VCaP (cell line): ENCODE data around the gene ARHGDIG.
"Not testable (repeated sequence)": the region's sequence is repeated elsewhere in the genome, so short reads cannot be mapped to it uniquely, and the experiment has no call there.

ENCODE experiments used
- H3K27ac ChIP-seq: fragments of 450-650 bp; 2 replicates; pipeline ENCODE4 v1.5.1; 2017
- CTCF ChIP-seq: fragments of 450-650 bp; conservative IDR thresholded peaks from 2 replicates; pipeline ENCODE4 v1.5.1; 2017; ENCODE audit warnings: mild to moderate bottlenecking, moderate library complexity

The ARHGDIG gene

GRCh38 chr16:264440-264951 lies 15.9 kb upstream of the ARHGDIG start:
- no peak for TF ChIP-seq CTCF
- no peak overlapping the region for H3K27ac ChIP-seq

- no peak overlapping the region for H3K27ac ChIP-seq
- no peak for TF ChIP-seq CTCF
These were observed 15.3 kb upstream of the ARHGDIG start for GRCh38 chr16:265002-265529.

- no peak overlapping the region for H3K27ac ChIP-seq
- TF ChIP-seq CTCF: no peak
These were observed 14.7 kb upstream of the ARHGDIG start for GRCh38 chr16:265711-266110.

GRCh38 chr16:266258-267164 lies 13.9 kb upstream of the ARHGDIG start:
- H3K27ac ChIP-seq: no peak overlapping the region
- TF ChIP-seq CTCF: no peak

GRCh38 chr16:267562-267961 lies 12.8 kb upstream of the ARHGDIG start:
- H3K27ac ChIP-seq: not testable (repeated sequence)

- no peak overlapping the region for H3K27ac ChIP-seq
- TF ChIP-seq CTCF: no peak
These were observed 12.0 kb upstream of the ARHGDIG start for GRCh38 chr16:268141-269053.

- no peak overlapping the region for H3K27ac ChIP-seq
- TF ChIP-seq CTCF: no peak
These were observed 11.2 kb upstream of the ARHGDIG start for GRCh38 chr16:269061-269796.
